HepG2 (cell line): Measurements from ENCODE around the gene CAMSAP2. TPM values are rescaled to one million over a fixed set of nuclear protein-coding genes. Genes with fewer than 3 reads are reported as not detected.
A peak's percentile ranks its signal among the peaks of the same experiment; 100 is the strongest.

Experiments
- BCLAF1 ChIP-seq: fragments of 450-650 bp; IDR thresholded peaks from 2 replicates; pipeline ENCODE4 v1.6.1; 2017; ENCODE audit warnings: mild to moderate bottlenecking
- CHD2 ChIP-seq: IDR thresholded peaks from 2 replicates; pipeline ENCODE4 v1.6.1; 2011; ENCODE audit warnings: low read depth, low read length, improper control_type of control experiment
- GPN1 ChIP-seq: sonication (generic); formaldehyde crosslinking; IDR thresholded peaks from 2 replicates; pipeline ENCODE4 v1.5.1; 2020; ENCODE audit warnings: missing genetic modification reagents, borderline replicate concordance
- HDAC1 ChIP-seq: sonication (generic); formaldehyde crosslinking; IDR thresholded peaks from 2 replicates; pipeline ENCODE4 v1.5.1; 2020; ENCODE audit warnings: mild to moderate bottlenecking, missing genetic modification reagents
- HOXA7 ChIP-seq: sonication (generic); formaldehyde crosslinking; IDR thresholded peaks from 2 replicates; pipeline ENCODE4 v1.8.1; 2022; ENCODE audit warnings: mild to moderate bottlenecking, missing genetic modification reagents, moderate library complexity
- JARID2 ChIP-seq: sonication (generic); formaldehyde crosslinking; IDR thresholded peaks from 2 replicates; pipeline ENCODE4 v1.8.1; 2023; ENCODE audit warnings: missing genetic modification reagents, inconsistent platforms; ENCODE audit not compliant: insufficient replicate concordance
- KLF15 ChIP-seq: sonication (generic); formaldehyde crosslinking; IDR thresholded peaks from 2 replicates; pipeline ENCODE4 v1.8.1; 2023; ENCODE audit warnings: borderline replicate concordance, mild to moderate bottlenecking, inconsistent platforms, missing genetic modification reagents, mixed read lengths
- MLX ChIP-seq: IDR thresholded peaks from 2 replicates; pipeline ENCODE4 v1.6.1; 2016
- SIX1 ChIP-seq: sonication (generic); formaldehyde crosslinking; IDR thresholded peaks from 2 replicates; pipeline ENCODE4 v1.4.0; 2020; ENCODE audit warnings: missing genetic modification reagents, borderline replicate concordance
- STAT6 ChIP-seq: sonication (generic); formaldehyde crosslinking; IDR thresholded peaks from 2 replicates; pipeline ENCODE4 v1.4.0; 2020; ENCODE audit warnings: missing genetic modification reagents, mild to moderate bottlenecking, borderline replicate concordance
- XRCC5 ChIP-seq: fragments of 200-400 bp; formaldehyde crosslinking; optimal IDR thresholded peaks from 2 replicates; pipeline ENCODE3; 2017; ENCODE audit warnings: mild to moderate bottlenecking, low read length
- ZFP62 ChIP-seq: sonication (generic); formaldehyde crosslinking; IDR thresholded peaks from 2 replicates; pipeline ENCODE4 v1.4.0; 2020; ENCODE audit warnings: missing genetic modification reagents
- ZNF281 ChIP-seq: sonication (generic); formaldehyde crosslinking; IDR thresholded peaks from 2 replicates; pipeline ENCODE4 v1.4.0; 2020; ENCODE audit warnings: missing genetic modification reagents, borderline replicate concordance
- ZNF326 ChIP-seq: sonication (generic); formaldehyde crosslinking; IDR thresholded peaks from 2 replicates; pipeline ENCODE4 v1.4.0; 2020; ENCODE audit warnings: missing genetic modification reagents, borderline replicate concordance
- ZNF343 ChIP-seq: sonication (generic); formaldehyde crosslinking; IDR thresholded peaks from 2 replicates; pipeline ENCODE4 v1.4.0; 2020; ENCODE audit warnings: mild to moderate bottlenecking, missing genetic modification reagents
- ZNF546 ChIP-seq: sonication (generic); formaldehyde crosslinking; conservative IDR thresholded peaks from 2 replicates; pipeline ENCODE4 v1.8.1; 2023; ENCODE audit warnings: mild to moderate bottlenecking, missing genetic modification reagents
- ZNF558 ChIP-seq: sonication (generic); formaldehyde crosslinking; IDR thresholded peaks from 2 replicates; pipeline ENCODE4 v1.9.0; 2022; ENCODE audit warnings: mild to moderate bottlenecking, missing genetic modification reagents, borderline replicate concordance
- ZNF639 ChIP-seq: conservative IDR thresholded peaks from 2 replicates; pipeline ENCODE4 v1.6.1; 2018; ENCODE audit warnings: missing genetic modification reagents
- ZSCAN29 ChIP-seq: sonication (generic); formaldehyde crosslinking; conservative IDR thresholded peaks from 2 replicates; pipeline ENCODE4 v1.4.0; 2020; ENCODE audit warnings: mild to moderate bottlenecking, missing genetic modification reagents
- polyA plus RNA-seq, 8 experiments: library from polyadenylated mRNA; depleted of rRNA in 3 of 8; stranded (reverse) in 7 of 8; unstranded in 1 of 8; fragments of >200 nt; fragmentation: Illumina TruSeq in 4 of 8; extraction: Trizol in 4 of 8; gene quantifications; 2 replicates each; pipeline versions ENCODE4 v1.2.1 to v1.2.3, GENCODE V29; 2011 to 2016; ENCODE audit warnings: low read depth in 4 of 8, missing spikeins in 1 of 8, mixed read lengths in 1 of 8; ENCODE audit not compliant: insufficient read depth in 1 of 8
- total RNA-seq, 5 experiments: library from RNA; depleted of rRNA; stranded (reverse); fragments of >200 nt; fragmentation: Illumina TruSeq; extraction: Trizol; gene quantifications; 2 replicates each; pipeline ENCODE4 v1.2.3, GENCODE V29; 2016; ENCODE audit warnings: low read depth in 1 of 5

The CAMSAP2 gene
- total and polyA plus RNA-seq, 2 of the 13 experiments (the other 11 are each of a cell fraction or from before 2014, with no cell fraction given) = 3.4 to 8.2 TPM

GRCh38 chr1:200896531-200897196 lies 158.0 kb downstream of the CAMSAP2 start (continued):
- TF ChIP-seq BCLAF1 (no peak), ZNF326 (CRISPR knock-in tag) (no peak), KLF15 (CRISPR knock-in tag) (peak; percentile 47; the same call in 1 of the 2 replicates), GPN1 (no peak), ZNF639 (CRISPR knock-in tag) (peak; percentile 59; the same call in 1 of the 2 replicates), JARID2 (CRISPR knock-in tag) (no peak), ZSCAN29 (CRISPR knock-in tag) (no peak), SIX1 (CRISPR knock-in tag) (no peak), ZNF558 (CRISPR knock-in tag) (no peak), STAT6 (CRISPR knock-in tag) (no peak), ZNF546 (CRISPR knock-in tag) (no peak), ZNF281 (peak; percentile 98), HDAC1 (CRISPR knock-in tag) (peak; percentile 92), CHD2 (no peak), ZNF343 (CRISPR knock-in tag) (no peak), HOXA7 (CRISPR knock-in tag) (no peak), MLX (CRISPR knock-in tag) (peak; percentile 67), XRCC5 (peak; percentile 55), ZFP62 (CRISPR knock-in tag) (no peak)
